GM19239 (cell line): ENCODE data around the gene CFTR.
"Not testable (repeated sequence)": the region's sequence is repeated elsewhere in the genome, so short reads cannot be mapped to it uniquely, and the experiment has no call there.

Source experiments
- DNase-seq: peaks from one replicate; pipeline ENCODE4 v3.0.0; 2011; ENCODE audit warnings: low spot score; ENCODE audit not compliant: insufficient read length
- FAIRE-seq: peaks from 2 replicates; lab custom pipeline; 2011; peaks lifted over from hg19 to GRCh38; lab: Jason Lieb, UNC

Gene CFTR

GRCh38 chr7:117675497-117676435 lies 195.9 kb downstream of the CFTR start:
- DNase-seq (no peak), FAIRE-seq (no peak)

- FAIRE-seq = no peak
- DNase-seq = no peak
These were observed 199.3 kb downstream of the CFTR start for GRCh38 chr7:117679120-117679519.

- DNase-seq = no peak
- FAIRE-seq = no peak
These were observed 203.0 kb downstream of the CFTR start for GRCh38 chr7:117682681-117683385.

GRCh38 chr7:117683430-117684175 lies 203.8 kb downstream of the CFTR start:
- DNase-seq (no peak), FAIRE-seq (no peak)

- DNase-seq = no peak
- FAIRE-seq = no peak
These were observed 206.0 kb downstream of the CFTR start for GRCh38 chr7:117685795-117686194.

- no peak for DNase-seq
- FAIRE-seq = no peak
These were observed 206.6 kb downstream of the CFTR start for GRCh38 chr7:117686311-117686935.

GRCh38 chr7:117688126-117688525 lies 208.3 kb downstream of the CFTR start:
- no peak for FAIRE-seq
- no peak for DNase-seq

- no peak for DNase-seq
- no peak for FAIRE-seq
These were observed 209.6 kb downstream of the CFTR start for GRCh38 chr7:117689406-117689805.

GRCh38 chr7:117690147-117690546 lies 210.3 kb downstream of the CFTR start:
- no peak for FAIRE-seq
- no peak for DNase-seq

- no peak for DNase-seq
- FAIRE-seq = no peak
These were observed 212.5 kb downstream of the CFTR start for GRCh38 chr7:117692338-117692737.

- DNase-seq = no peak
- no peak for FAIRE-seq
These were observed 218.2 kb downstream of the CFTR start for GRCh38 chr7:117698018-117698417.

- no peak for DNase-seq
These were observed 224.2 kb downstream of the CFTR start for GRCh38 chr7:117704063-117704462.

GRCh38 chr7:117705630-117706029 lies 225.8 kb downstream of the CFTR start:
- no peak for DNase-seq
- FAIRE-seq = no peak

More at GRCh38 chr7:117704063-117704462, 224.2 kb downstream of the CFTR start:
- no peak for FAIRE-seq

- DNase-seq (no peak), FAIRE-seq (no peak)
These were observed 226.4 kb downstream of the CFTR start for GRCh38 chr7:117706210-117706609.

- FAIRE-seq (no peak), DNase-seq (no peak)
These were observed 227.3 kb downstream of the CFTR start for GRCh38 chr7:117707080-117707479.

- DNase-seq, FAIRE-seq: not testable (repeated sequence)
These were observed 228.3 kb downstream of the CFTR start for GRCh38 chr7:117708173-117708572.

GRCh38 chr7:117711556-117711955 lies 231.7 kb downstream of the CFTR start:
- DNase-seq (no peak), FAIRE-seq (no peak)

GRCh38 chr7:117715784-117716445 lies 236.1 kb downstream of the CFTR start:
- FAIRE-seq (peak; percentile 91), DNase-seq (peak; percentile 13)

GRCh38 chr7:117716707-117717299 lies 237.0 kb downstream of the CFTR start:
- no peak for DNase-seq
- FAIRE-seq = no peak
